Body of pancreas (tissue), 4 donors: Measurements from ENCODE around the gene FNIP1. TPM values are rescaled to one million over a fixed set of nuclear protein-coding genes. Genes with fewer than 3 reads are reported as not detected.
"Not testable (repeated sequence)": the region's sequence is repeated elsewhere in the genome, so short reads cannot be mapped to it uniquely, and the experiment has no call there.

Experiments
- ATAC-seq: fragments of 150-250 bp; one replicate; pipeline ENCODE4 v1.9.1; 2016
- DNase-seq, 4 donors: peaks; one replicate each; pipeline ENCODE4 v3.0.0-alpha.2; 2019
- H3K27ac ChIP-seq, 4 donors: fragments of 200-600 bp; sonication (generic); 1 replicate in 3 of 4; 2 replicates in 1 of 4; pipeline versions ENCODE4 v1.5.1 to v1.6.1; 2016 to 2019; ENCODE audit warnings: mild to moderate bottlenecking in 1 of 4, mixed read lengths in 1 of 4, moderate library complexity in 1 of 4
- H3K27me3 ChIP-seq, 2 donors: fragments of 200-600 bp; sonication (generic); one replicate each; pipeline ENCODE4 v1.6.0; 2016; ENCODE audit warnings: mild to moderate bottlenecking in 1 of 2
- H3K36me3 ChIP-seq, 2 donors: fragments of 200-600 bp; sonication (generic); replicated peaks in 1 of 2; 2 replicates each; pipeline ENCODE4 v1.5.1; 2016; ENCODE audit warnings: low read depth in 2 of 2; ENCODE audit not compliant: insufficient read depth in 1 of 2
- H3K4me1 ChIP-seq: fragments of 200-600 bp; sonication (generic); one replicate; pipeline ENCODE4 v1.6.0; 2016
- H3K4me3 ChIP-seq, 2 donors: fragments of 200-600 bp; sonication (generic); 1 replicate in 1 of 2; 2 replicates in 1 of 2; pipeline ENCODE4 v1.5.1; 2016 to 2019
- H3K9me3 ChIP-seq, 3 donors: fragments of 200-600 bp; sonication (generic); 1 replicate in 2 of 3; 2 replicates in 1 of 3; pipeline ENCODE4 v1.5.1; 2016
- POLR2A ChIP-seq, 3 donors: fragments of 450-650 bp; IDR thresholded peaks; one replicate each; pipeline ENCODE4 v1.6.1; 2016; ENCODE audit warnings: antibody characterized with exemption in 3 of 3, mild to moderate bottlenecking in 2 of 3
- WGBS, 2 donors: methylation state at CpG; one replicate each; pipeline ENCODE4 v1.1.5; 2017; 5-methylcytosine and 5-hydroxymethylcytosine counted together
- intact Hi-C: fragments of 100-400 bp; cut with DNase I; formaldehyde crosslinking; loops from one replicate; pipeline ENCODE4 v1.15.1; 2023
- total RNA-seq, 2 donors: library from RNA; depleted of rRNA; stranded (reverse); fragments of >200 nt; gene quantifications; one replicate each; pipeline ENCODE4 v1.1.0, GENCODE V29; 2016
- TF ChIP-seq, protein P1 (sequence below), 7 experiments: fragments of 450-650 bp in 4 of 7; fragments of 200-600 bp in 3 of 7; sonication (generic) in 3 of 7; IDR thresholded peaks; one replicate each; pipeline ENCODE4 v1.5.1; 2016 to 2019; ENCODE audit warnings: antibody characterized with exemption in 7 of 7

Gene FNIP1
- total RNA-seq, 2 donors from 2014 or later: 20.5 to 35.9 TPM

DNA sequence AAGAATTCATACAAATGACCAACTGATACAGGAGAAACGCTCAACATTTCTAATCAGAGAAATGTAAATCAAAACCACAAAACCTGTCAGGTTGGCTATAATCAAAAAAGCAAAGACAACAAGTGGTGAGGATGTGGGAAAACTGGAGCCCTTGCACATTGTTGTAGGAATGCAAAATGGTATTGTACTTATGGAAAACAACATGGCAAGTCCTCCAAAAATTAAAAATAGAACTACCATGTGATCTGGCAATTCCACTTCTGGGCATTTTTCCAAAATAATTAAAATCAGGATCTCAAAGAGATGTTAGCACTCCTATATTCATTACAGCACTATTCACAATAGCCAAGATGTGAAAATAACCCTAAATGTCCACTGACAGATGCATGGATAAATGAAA lies 76.1 kb downstream of the FNIP1 start:
- intact Hi-C loops: no loop called here
- TF ChIP-seq, protein P1, sequence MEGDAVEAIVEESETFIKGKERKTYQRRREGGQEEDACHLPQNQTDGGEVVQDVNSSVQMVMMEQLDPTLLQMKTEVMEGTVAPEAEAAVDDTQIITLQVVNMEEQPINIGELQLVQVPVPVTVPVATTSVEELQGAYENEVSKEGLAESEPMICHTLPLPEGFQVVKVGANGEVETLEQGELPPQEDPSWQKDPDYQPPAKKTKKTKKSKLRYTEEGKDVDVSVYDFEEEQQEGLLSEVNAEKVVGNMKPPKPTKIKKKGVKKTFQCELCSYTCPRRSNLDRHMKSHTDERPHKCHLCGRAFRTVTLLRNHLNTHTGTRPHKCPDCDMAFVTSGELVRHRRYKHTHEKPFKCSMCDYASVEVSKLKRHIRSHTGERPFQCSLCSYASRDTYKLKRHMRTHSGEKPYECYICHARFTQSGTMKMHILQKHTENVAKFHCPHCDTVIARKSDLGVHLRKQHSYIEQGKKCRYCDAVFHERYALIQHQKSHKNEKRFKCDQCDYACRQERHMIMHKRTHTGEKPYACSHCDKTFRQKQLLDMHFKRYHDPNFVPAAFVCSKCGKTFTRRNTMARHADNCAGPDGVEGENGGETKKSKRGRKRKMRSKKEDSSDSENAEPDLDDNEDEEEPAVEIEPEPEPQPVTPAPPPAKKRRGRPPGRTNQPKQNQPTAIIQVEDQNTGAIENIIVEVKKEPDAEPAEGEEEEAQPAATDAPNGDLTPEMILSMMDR (IDR thresholded peaks at IDR 0.05): no peak
- no peak for TF ChIP-seq POLR2A (IDR thresholded peaks at IDR 0.05)
- Histone ChIP-seq H3K27me3 (no peaks in the 10 kb centered on the region), H3K4me3 (no peak overlapping the region), H3K27ac (no peak overlapping the region), H3K36me3 (peaks cover 0 to 2% of the 10 kb centered on the region in 2 donors), H3K9me3 (no peaks in the 10 kb centered on the region), H3K4me1 (no peaks in the 10 kb centered on the region)
- ATAC-seq (no peak), DNase-seq (no peak)
- 55 to 58% methylated on average over 1 of the region's 1 CpG for WGBS, 2 donors

DNA sequence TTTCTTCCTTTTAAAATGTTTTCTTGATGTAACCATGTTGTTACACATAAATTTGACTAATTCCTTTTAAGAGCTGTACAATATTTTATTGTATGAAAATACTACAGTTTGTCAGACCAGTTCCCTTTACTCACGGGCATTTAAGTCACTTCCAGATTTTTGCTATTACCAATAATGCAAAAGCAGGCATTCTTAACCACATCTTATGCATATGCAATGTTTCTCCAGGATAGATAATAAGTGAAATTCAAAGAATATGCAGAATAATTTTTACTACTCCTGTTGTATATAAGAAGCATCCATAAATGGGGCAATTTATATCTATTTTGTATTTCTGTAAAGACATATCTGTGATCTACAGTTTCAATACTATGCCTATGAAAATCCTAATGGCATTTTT lies 77.3 kb downstream of the FNIP1 start:
- ATAC-seq: no peak

GRCh38 chr5:131718487-131719014 lies 78.3 kb downstream of the FNIP1 start:
- WGBS, 2 donors: 98 to 99% methylated on average over 5 of the region's 5 CpGs
- no peaks in the 10 kb centered on the region for H3K27me3 ChIP-seq
- H3K4me3 ChIP-seq: no peak overlapping the region
- DNase-seq (no peak), ATAC-seq (no peak)
- intact Hi-C loops: no loop called here
- H3K27ac ChIP-seq: no peak overlapping the region
- peaks cover 0 to 2% of the 10 kb centered on the region in 2 donors for H3K36me3 ChIP-seq
- no peaks in the 10 kb centered on the region for H3K9me3 ChIP-seq
- H3K4me1 ChIP-seq: no peaks in the 10 kb centered on the region
- TF ChIP-seq, protein P1 (IDR thresholded peaks at IDR 0.05): no peak

More for the DNA sequence above, 77.3 kb downstream of the FNIP1 start:
- Histone ChIP-seq H3K9me3 (no peaks in the 10 kb centered on the region), H3K4me3 (no peak overlapping the region), H3K36me3 (peaks cover 0 to 2% of the 10 kb centered on the region in 2 donors), H3K27me3 (no peaks in the 10 kb centered on the region), H3K4me1 (no peaks in the 10 kb centered on the region), H3K27ac (no peak overlapping the region)
- no peak for DNase-seq
- TF ChIP-seq POLR2A (IDR thresholded peaks at IDR 0.05): no peak
- TF ChIP-seq, protein P1 (IDR thresholded peaks at IDR 0.05): no peak
- WGBS, 2 donors: 90 to 91% methylated on average over 1 of the region's 1 CpG
- intact Hi-C loops: no loop called here

DNA sequence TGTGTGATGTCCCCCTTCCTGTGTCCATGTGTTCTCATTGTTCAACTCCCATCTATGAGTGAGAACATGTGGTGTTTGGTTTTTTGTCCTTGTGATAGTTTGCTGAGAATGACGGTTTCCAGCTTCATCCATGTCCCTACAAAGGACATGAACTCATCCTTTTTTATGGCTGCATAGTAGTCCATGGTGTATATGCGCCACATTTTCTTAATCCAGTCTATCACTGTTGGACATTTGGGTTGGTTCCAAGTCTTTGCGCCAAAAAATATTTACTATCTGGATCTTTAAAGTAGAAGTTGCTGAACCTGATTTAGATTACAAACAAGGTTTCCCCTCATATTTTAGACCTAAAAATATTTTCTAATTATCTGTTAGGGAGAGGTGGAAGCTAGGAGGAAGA lies 79.7 kb downstream of the FNIP1 start:
- DNase-seq, intact Hi-C loops, H3K27me3 ChIP-seq, H3K4me1 ChIP-seq, H3K36me3 ChIP-seq, H3K9me3 ChIP-seq, ATAC-seq, H3K27ac ChIP-seq, H3K4me3 ChIP-seq: not testable (repeated sequence)
- WGBS, 2 donors: 92 to 100% methylated on average over 3 of the region's 3 CpGs

GRCh38 chr5:131716650-131717049 lies 80.2 kb downstream of the FNIP1 start:
- no peak for ATAC-seq

More at GRCh38 chr5:131716650-131717049, 80.2 kb downstream of the FNIP1 start:
- Histone ChIP-seq H3K27me3 (no peaks in the 10 kb centered on the region), H3K36me3 (peaks cover 0 to 2% of the 10 kb centered on the region in 2 donors), H3K4me1 (no peaks in the 10 kb centered on the region), H3K9me3 (no peaks in the 10 kb centered on the region), H3K27ac (no peak overlapping the region), H3K4me3 (no peak overlapping the region)
- no peak for DNase-seq
- intact Hi-C loops: no loop called here
- no peak for TF ChIP-seq POLR2A (IDR thresholded peaks at IDR 0.05)
- TF ChIP-seq, protein P1 (IDR thresholded peaks at IDR 0.05): no peak
